Islet of Langerhans (tissue), 1 donor: Measurements from ENCODE around the gene PLXNC1.
"Not testable (repeated sequence)": the region's sequence is repeated elsewhere in the genome, so short reads cannot be mapped to it uniquely, and the experiment has no call there.

ENCODE experiments used
- FAIRE-seq: peaks from one replicate; lab custom pipeline; 2011; peaks lifted over from hg19 to GRCh38; lab: Jason Lieb, UNC

PLXNC1 gene

DNA sequence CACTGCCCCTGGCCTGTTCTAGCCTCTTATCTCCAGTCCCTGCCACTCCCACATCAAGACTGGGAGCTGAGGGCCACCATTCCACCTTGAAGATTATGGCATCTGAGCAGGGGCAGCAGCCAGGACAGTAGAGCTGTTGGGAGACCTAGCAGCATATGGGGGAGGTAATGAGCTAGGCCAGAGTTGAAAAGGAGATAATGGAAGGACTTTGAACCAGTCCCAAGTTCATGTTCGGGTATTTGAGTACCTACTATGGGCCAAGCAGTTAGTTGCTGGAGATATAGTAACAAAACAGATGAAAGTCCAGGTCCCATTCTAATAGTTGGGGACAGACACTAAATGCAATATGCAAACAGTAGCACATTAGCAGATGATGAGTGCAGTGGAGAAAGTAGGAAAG is 151.5 kb downstream of the PLXNC1 start:
- FAIRE-seq = no peak

DNA sequence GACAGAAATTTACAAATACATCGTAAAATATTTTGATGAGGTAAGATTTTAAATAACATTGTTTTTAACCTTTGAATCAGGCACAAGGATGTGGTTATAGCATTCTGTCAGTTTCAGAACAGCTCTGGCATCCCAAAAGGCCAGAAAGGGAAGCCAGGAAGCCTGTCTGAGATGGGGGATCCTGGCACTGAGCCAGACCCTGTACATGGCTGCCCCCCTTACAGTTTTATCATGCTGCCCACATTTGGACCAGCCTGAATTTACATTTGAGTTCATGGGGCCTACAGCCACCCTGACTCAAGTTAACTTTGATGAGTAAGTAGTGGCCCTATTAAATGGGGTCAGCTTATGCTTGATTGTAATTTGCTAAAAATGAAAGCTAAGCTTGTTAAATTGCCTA is 155.6 kb downstream of the PLXNC1 start:
- no peak for FAIRE-seq

DNA sequence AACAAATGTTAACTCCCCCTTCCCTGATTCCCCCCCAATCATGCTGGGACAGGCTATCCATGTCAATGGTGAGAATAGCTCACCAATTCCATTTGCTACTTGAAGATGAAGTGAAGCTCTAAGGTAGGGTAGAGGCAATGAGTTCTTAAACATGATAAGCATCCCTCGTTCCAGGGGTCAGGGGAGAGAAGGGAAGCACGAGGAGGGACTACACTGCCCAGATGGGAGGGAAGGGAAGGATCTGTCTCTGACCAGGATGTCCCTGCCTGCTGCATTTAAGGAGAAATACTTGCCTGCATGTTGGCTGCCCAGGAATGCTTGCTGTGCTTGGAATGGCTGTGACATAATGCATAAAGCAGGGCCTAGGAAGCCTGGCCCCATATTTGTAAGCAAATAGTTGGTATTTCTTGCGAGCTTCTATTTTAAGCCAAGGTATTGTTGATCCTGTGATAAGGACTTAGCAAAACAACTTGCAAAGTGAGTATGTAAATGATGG is 156.2 kb downstream of the PLXNC1 start:
- no peak for FAIRE-seq

DNA sequence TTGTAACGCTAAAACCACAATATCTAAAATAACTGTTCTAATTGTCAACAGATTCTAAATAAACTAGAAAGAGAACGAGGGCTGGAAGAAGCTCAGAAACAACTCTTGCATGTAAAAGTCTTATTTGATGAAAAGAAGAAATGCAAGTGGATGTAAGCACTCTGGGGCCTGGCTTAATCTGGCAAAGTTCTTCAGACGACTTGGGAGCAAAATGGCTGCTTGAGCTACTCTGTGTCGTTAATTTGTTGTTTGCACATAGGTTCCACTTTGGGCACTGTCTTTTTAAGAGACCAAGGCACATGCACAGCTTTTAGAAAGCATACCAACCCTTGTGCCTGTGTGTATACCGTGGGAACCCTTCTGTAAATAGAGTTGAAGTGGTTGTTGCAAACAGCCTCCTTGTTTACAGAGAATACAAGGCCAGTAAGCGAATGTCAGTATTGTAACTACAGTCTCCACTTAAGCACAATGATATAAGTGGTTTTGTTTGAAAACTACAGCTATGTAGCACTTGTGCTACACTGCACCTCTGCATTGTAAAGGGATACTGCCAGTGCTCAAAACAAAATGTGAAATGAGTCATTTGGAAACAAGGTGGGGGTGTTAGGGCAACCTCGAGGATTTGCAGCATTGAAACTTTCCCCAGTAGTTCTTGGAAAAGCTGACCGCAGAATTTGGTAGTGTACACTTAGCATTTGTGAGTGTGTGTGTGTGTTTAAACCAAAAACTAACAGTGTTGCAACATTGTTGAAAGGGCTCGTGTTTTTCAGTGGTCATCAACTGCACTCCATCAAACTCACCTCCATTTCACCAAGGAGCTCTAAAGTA is 157.0 kb downstream of the PLXNC1 start:
- no peak for FAIRE-seq

DNA sequence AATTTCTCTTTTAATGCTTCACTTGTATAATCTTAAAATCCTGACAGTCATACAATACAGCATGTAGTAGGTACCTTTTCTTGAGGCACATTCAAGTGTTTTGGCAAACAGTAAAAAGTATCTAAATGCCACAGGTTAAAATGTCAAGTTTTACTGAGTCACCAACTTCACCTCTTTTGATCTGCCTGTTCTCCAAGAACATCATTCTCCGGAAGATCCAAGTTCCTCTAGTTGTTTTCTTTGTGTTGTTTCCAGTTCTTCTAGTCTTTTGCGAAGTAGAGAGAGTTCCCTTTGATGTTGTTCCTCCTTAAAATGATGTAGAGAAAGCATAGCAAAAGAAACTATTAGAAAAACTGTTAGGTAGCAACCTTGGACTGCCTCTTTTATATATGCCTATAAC is 160.2 kb downstream of the PLXNC1 start:
- no peak for FAIRE-seq

DNA sequence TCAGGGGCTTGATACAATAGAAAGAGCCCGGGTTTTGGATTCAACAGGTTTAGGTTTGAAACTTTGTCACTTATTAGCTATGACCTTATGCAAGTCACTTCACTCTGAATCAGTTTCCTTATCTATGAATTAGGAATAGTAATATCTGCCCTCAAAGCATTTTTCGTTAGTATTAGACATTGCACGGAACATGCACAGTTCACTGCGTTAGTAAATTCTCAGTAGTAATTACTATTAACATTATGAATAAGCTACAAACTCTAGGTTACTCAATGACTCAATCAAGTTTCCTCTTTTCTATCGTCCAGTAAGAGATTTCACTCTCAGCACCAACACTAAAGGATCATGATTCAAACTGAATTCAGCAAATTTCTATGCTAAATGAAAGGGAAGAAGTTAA is 161.0 kb downstream of the PLXNC1 start:
- FAIRE-seq = no peak

DNA sequence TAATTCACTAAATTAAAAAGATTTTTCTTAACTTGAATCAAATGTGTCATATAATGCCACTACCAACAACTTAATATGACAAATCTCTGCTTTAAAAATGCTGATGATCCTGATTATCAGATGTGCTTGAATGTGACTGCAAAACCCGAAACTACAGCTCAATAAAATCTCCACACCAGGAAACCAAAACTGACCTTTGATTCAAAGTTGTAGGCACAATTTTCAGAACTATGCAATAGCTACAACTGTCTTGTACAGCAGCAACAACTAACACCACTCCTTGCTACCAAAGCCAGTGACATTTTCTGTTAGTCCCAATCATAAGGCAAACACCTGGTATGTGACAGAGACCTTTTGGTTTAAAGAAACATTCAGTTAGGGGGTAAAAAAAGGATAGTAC is 164.0 kb downstream of the PLXNC1 start:
- FAIRE-seq = no peak

DNA sequence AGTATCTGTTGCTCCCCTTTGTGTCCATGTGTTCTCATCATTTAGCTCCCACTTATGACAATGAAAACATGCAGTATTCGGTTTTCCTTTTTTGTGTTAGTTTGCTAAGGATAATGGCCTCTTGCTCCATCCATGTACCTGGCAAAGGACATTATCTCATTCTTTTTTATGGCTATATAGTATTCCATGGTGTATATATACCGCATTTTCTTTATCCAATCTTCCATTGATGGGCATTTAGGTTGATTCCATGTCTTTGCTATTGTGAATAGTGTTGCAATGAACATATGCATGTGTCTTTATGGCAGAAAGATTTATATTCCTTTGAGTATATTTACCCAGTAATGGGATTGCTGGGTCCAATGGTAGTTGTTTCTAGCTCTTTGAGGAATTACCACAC is 168.2 kb downstream of the PLXNC1 start:
- FAIRE-seq = not testable (repeated sequence)

DNA sequence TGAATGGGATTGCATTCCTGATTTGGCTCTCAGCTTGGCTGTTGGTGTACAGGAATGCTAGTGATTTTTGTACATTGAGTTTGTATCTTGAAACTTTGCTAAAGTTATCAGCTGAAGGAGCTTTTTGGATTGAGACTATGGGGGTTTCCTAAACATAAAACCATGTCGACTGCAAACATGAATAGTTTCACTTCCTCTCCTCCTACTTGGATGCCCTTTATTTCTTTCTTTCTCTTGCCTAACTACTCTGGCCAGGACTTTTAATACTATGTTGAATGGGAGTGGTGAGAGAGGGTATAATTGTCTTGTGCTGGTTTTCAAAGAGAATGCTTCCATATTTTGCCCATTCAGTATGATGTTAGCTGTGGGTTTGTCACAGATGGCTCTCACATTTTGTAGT is 169.8 kb downstream of the PLXNC1 start:
- FAIRE-seq = no peak

DNA sequence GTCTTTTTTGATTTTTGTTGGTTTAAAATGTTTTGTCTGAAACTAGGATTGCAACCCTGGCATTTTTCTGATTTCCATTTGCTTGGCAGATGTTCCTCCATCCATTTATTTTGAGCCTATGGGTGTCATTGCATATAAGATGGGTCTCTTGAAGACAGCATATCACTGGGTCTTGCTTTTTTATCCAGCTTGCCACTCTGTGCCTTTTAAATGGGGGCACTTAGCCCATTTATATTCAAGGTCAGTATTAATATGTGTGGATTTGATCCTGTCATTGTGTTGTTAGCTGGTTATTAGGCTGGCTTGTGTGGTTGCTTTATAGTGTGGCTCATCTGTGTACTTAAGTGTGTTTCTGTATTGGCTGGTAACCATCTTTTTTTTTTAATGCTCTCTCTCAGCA is 171.7 kb downstream of the PLXNC1 start:
- no peak for FAIRE-seq

DNA sequence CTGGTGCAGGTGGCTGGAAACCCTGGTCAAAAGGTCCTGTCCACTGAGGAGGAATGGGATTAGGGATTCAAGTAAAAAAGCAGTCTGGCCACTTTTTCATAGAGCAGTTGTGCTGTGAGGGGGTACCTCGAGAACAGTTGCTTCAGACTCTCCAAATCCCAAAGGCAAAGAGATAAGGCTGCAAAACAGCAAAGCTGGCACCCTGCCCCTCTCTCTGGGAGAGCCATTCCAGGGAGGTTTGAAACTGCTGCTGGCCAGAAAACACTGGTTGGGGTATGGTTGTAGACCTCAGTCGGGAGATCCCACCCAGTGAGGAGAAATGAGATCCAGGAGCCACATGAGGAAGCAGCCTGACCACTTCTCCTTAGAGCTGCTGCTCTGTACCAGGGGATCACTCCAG is 174.0 kb downstream of the PLXNC1 start:
- no peak for FAIRE-seq

DNA sequence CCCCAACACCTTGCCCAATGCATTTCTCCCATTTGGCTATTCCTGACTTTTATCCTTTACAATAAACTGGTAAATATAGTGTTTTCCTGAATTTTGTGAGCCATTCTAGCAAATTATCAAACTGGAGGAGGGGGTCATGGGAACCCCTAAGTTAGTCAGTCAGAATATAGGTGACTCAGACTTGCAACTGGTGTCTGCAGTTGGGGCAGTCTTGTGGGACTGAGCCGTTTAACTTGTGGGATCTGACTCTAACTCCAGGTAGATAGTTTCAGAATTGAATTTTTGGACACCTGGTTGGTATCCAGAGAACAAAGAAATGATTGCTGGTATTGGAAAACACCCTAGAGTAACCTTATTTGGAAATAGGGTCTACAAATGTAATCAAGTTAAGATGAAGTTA is 177.9 kb downstream of the PLXNC1 start:
- FAIRE-seq = no peak

DNA sequence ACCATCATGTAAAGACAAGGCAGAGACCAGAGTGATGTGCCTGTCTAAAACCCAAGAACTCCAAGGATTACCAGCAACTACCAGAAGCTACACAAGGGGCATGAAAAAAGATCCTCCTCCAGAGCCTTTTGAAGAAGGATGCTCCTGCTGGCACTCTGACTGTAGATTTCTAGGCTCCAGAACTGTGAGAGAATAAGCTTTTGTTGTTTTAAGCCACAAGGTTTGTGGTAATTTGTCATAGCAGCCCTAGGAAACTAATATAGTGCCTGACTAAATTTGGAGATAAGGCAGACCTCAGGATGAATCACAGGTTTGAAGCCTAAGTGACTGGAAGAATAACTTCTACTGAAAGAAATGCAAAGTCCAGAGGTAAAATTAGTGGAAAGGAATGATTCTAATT is 178.3 kb downstream of the PLXNC1 start:
- no peak for FAIRE-seq

DNA sequence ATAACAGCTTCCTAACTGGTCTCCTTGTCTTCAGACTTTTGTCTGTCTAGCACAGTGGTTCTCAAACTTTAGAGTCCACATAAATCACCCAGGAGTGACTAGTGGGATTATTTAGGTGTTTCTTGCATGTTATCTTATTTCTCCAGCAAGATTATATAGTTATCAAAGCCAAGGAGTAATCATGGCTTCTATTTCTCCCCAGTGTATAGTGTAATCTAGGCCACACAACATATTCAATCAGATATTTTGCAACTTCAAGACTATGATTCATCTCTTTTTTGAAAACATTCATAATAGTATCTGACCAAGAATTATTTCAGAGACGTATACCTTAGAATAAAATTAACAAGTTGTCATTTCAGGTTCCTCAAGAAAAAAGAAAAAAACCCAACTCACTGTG is 179.4 kb downstream of the PLXNC1 start:
- FAIRE-seq = no peak

DNA sequence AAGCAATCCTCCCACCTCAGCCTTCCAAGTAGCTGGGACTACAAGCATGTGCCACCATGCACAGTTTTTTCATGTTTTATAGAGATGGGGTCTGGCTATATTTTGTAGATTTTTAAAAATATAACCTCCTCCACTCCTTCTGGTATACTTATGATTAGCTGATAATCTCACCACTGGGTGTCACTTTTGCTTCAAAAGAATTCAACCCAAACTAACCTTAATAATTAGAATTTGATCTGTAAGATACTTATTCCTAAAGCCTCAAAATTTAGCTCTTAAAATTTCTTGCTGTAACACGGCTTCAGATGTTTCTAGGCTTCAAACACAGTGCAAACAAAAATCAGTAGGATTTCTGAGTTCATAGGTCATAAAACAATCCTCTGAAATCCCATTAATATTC is 181.0 kb downstream of the PLXNC1 start:
- FAIRE-seq = no peak

DNA sequence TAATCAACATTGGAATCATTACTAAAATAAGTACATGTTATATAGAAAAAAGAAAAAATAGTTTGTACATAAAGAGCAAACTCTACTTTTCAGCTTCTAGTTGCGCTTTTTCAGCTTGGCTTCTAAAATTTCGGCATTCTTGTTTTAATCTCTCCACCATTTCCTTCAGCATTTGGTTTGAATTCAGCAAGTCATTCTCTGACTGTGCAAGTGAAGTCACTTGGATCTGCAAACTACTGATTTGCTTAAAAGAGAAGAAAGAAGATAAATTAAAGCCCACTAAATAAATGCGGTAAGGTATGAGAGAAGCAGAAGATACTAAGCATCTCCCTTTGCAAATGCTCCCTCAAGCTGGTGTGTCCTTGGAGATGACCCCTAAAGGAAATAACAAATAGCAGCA is 185.0 kb downstream of the PLXNC1 start:
- no peak for FAIRE-seq

DNA sequence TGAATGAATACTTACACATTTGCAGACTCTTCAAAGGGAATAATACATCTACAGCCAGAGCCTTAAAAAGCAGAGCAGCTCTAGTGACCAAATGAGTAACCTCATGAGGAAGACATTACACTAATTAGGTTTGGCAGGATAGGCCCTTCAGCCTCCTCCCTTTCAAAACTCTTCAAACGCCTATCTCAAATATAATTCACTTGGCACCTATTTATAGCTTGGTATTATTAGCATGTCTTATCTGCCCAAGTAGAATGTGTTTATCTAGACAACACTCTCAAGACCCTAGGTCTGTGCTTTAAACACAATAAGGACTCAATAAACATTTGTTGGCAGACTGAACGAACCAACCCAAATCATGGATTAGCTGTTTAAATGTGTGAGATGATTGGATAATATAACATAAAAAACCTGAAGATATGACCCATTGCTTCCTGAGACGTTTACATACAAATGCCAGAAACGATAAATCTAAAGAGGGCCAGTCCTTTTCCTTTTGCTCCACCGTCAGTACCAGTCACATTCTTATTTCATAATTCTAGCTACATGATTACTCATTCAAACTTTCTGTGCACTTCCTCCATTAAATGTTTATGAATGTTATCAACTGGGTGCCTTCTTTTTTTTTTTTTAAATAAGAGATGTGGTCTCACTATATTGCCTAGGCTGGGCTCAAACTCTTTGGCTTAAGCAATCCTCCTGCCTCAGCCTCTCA is 188.0 kb downstream of the PLXNC1 start:
- no peak for FAIRE-seq

DNA sequence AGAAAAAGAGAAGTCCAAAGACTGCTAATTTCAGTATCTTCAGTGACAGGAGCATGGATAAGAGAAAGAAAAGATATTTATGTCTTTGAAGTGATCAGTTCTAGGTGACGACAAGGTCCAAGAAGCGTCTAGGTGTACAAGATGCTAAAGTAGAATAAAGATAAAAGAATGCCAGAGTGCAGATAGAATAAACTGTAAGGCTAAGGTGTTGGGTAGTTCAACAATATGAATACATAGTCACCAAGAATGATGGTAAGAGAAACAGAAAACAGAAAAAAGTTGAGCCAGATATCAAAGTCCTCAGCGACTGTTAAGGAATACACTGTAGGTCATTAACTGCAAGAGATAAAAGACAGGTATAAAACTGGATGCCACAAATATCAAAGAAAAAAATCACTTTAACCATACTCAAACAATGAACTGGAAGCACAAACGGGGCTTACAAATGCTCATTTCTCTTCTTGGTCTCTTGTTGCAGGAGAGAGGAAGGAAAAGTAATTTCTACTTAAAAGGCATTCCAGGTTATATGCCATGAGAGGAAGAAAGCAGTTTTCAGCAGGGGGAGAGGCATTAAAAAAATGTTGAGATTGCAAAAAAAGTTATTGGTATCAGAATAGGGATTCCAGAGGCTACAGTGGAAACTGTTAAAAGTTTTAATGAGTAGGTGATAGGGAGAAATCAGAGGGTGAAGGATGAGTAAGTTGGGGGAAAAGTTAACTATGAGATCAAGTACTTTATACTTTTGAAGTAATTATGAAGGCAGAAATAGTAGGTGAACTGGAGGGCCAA is 189.8 kb downstream of the PLXNC1 start:
- no peak for FAIRE-seq

DNA sequence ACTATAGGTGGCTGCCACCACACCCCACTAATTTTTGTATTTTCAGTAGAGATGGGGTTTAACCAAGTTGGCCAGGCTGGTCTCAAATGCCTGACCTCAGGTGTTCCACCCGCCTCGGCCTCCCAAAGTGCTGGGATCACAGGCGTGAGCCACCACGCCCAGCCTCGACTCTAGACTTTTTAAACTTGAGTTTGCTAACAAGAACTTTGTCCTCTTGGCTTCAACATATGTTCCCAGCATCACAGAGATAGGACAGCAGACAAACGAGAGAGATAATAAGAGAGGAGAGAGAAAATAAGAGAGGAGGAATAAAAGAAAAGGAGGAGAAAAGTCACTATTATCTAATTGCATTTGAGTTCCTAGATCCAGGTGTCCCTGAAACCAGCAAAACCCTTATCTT is 192.2 kb downstream of the PLXNC1 start:
- no peak for FAIRE-seq

DNA sequence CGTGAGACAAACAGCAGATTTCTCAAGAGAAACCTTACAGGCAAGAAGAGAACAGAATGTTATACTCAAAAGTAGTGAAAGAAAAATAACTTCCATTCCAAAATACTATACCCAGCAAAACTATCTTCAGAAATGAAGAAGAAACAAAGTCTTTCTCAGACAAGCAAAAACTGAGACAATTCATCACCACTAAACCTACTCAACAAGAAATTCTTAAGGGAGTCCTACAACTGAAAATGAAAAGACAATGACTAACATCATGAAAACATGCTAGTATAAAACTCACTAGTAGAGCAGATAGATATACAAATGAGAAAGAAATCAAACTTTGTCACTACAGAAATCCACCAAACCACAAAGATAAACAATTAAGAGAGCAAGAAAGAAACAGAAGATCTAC is 204.8 kb downstream of the PLXNC1 start:
- no peak for FAIRE-seq
